ENCODE measurements around the gene KLK6. TPM values are rescaled to one million over a fixed set of nuclear protein-coding genes. Genes with fewer than 3 reads are reported as not detected.

Gene KLK6
- total and polyA plus RNA-seq, 2 of the 13 experiments (the other 11 are each of a cell fraction or from before 2014, with no cell fraction given): 0.15 to 1.8 TPM

- in situ Hi-C loops (cut with HindIII; ENCODE audit: extremely low pct_ligation_motif_present, low pct_unique_long_range_greater_than_20kb) (loop anchor here (5.0 to 25.0 kb wide), 2 partner anchors 85 to 155 kb away; partner anchors contain the start of genes KLK10 and KLK14), intact Hi-C loops (cut with micrococcal nuclease; ENCODE audit: unreplicated experiment) (loop anchor here (10.0 kb wide), 2 partner anchors 82 to 172 kb away; partner anchors contain the start of genes CTU1 and KLK10)
- TF ChIP-seq ZBTB46 (CRISPR knock-in tag; IDR thresholded peaks at IDR 0.05; ENCODE audit: borderline replicate concordance): no peak
- H3K9ac ChIP-seq (ENCODE audit: insufficient read depth, low read depth, low read length): no peak overlapping the region
- H4K20me1 ChIP-seq (ENCODE audit: insufficient read depth, low read length): no peaks in the 10 kb centered on the region
- H3K36me3 ChIP-seq (replicated peaks in 1 of 2; ENCODE audit: control insufficient read depth in 1 of 2, insufficient read depth in 2 of 2, low read length in 2 of 2): no peaks in the 10 kb centered on the region
- no peaks in the 10 kb centered on the region for H3K79me2 ChIP-seq (ENCODE audit: insufficient read depth, low read length)
- H3K9me3 ChIP-seq (ENCODE audit: low read length): no peaks in the 10 kb centered on the region
- no peak overlapping the region for H3K4me3 ChIP-seq (replicated peaks in 1 of 3; ENCODE audit: insufficient read depth in 1 of 3, low read depth in 2 of 3, low read length in 3 of 3)
- FAIRE-seq: no peak
- POLR2A ChIA-PET: no interaction called here
- no peaks in the 10 kb centered on the region for H3K4me1 ChIP-seq (ENCODE audit: insufficient read depth, low read length)
- CTCF ChIA-PET (ENCODE audit: low intra/inter-chr PET ratio, low total read pairs): no interaction called here
- no peak overlapping the region for H3K4me2 ChIP-seq (ENCODE audit: low read depth, low read length)
- BruUV-seq (replicated peaks): no TSS peak
- DNase-seq (ENCODE audit: low spot score): no peak
- no peak for ATAC-seq
- no peak overlapping the region for H2AFZ ChIP-seq (ENCODE audit: low read length)
- H3K27ac ChIP-seq (ENCODE audit: extremely low read length, insufficient read depth, low read length): no peak overlapping the region
- 18% methylated on average over 4 of the region's 4 CpGs for WGBS (ENCODE audit: low lambda C conversion rate)
- H3K27me3 ChIP-seq (ENCODE audit: control insufficient read depth in 1 of 2, insufficient read depth in 2 of 2, low read length in 2 of 2): no peaks in the 10 kb centered on the region
These were observed 36.7 kb downstream of the KLK6 start for GRCh38 chr19:50932690-50933083.

- no peak for FAIRE-seq
- no TSS peak for BruUV-seq (replicated peaks)
- Histone ChIP-seq H3K4me3 (replicated peaks in 1 of 3; ENCODE audit: insufficient read depth in 1 of 3, low read depth in 2 of 3, low read length in 3 of 3) (no peak overlapping the region), H3K27me3 (ENCODE audit: control insufficient read depth in 1 of 2, insufficient read depth in 2 of 2, low read length in 2 of 2) (no peaks in the 10 kb centered on the region; a peak in 1 of 5 replicates), H3K36me3 (replicated peaks in 1 of 2; ENCODE audit: control insufficient read depth in 1 of 2, insufficient read depth in 2 of 2, low read length in 2 of 2) (no peaks in the 10 kb centered on the region), H3K4me2 (ENCODE audit: low read depth, low read length) (no peak overlapping the region), H3K9me3 (ENCODE audit: low read length) (no peaks in the 10 kb centered on the region), H3K79me2 (ENCODE audit: insufficient read depth, low read length) (no peaks in the 10 kb centered on the region), H3K4me1 (ENCODE audit: insufficient read depth, low read length) (no peaks in the 10 kb centered on the region), H4K20me1 (ENCODE audit: insufficient read depth, low read length) (no peaks in the 10 kb centered on the region), H3K27ac (ENCODE audit: extremely low read length, insufficient read depth, low read length) (no peak overlapping the region), H2AFZ (ENCODE audit: low read length) (no peak overlapping the region), H3K9ac (ENCODE audit: insufficient read depth, low read depth, low read length) (no peak overlapping the region)
- no peak for DNase-seq (ENCODE audit: low spot score)
- no peak for ATAC-seq
- WGBS (ENCODE audit: low lambda C conversion rate): 30% methylated on average over 11 of the region's 11 CpGs
- in situ Hi-C loops (cut with HindIII; ENCODE audit: extremely low pct_ligation_motif_present, low pct_unique_long_range_greater_than_20kb) (loop anchor here (5.0 to 25.0 kb wide), 2 partner anchors 85 to 155 kb away; partner anchors contain the start of genes KLK10 and KLK14), intact Hi-C loops (cut with micrococcal nuclease; ENCODE audit: unreplicated experiment) (loop anchor here (10.0 kb wide), 2 partner anchors 83 to 173 kb away; partner anchors contain the start of genes CTU1 and KLK10)
- CTCF ChIA-PET (ENCODE audit: low intra/inter-chr PET ratio, low total read pairs): no interaction called here
- POLR2A ChIA-PET: no interaction called here
- TF ChIP-seq FOXK1 (CRISPR knock-in tag; IDR thresholded peaks at IDR 0.05; ENCODE audit: borderline replicate concordance, low read depth) (no peak), ZNF503 (CRISPR knock-in tag; IDR thresholded peaks at IDR 0.05) (no peak), PAXIP1 (CRISPR knock-in tag; conservative IDR thresholded peaks at IDR 0.05) (no peak), ZNF710 (CRISPR knock-in tag; IDR thresholded peaks at IDR 0.05; ENCODE audit: borderline replicate concordance) (no peak), SMAD3 (CRISPR knock-in tag; IDR thresholded peaks at IDR 0.05) (no peak)
These were observed 37.2 kb downstream of the KLK6 start for GRCh38 chr19:50932018-50932689.

Measured in HepG2 (cell line).